ENCODE data around the gene SHISA5. TPM values are rescaled to one million over a fixed set of nuclear protein-coding genes. Genes with fewer than 3 reads are reported as not detected.

The SHISA5 gene
- total RNA-seq, 1 experiment from 2014 or later: 174 TPM

GRCh38 chr3:48436477-48436787, 67.5 kb downstream of the SHISA5 start:
- no peak overlapping the region for H2BK12ac ChIP-seq (ENCODE audit: insufficient read length, low read depth, low read length)
- no peak overlapping the region for H4K91ac ChIP-seq (ENCODE audit: insufficient read length, low read depth, low read length)
- peaks cover 4% of the 10 kb centered on the region; the same call in 1 of the 2 replicates for H3K79me2 ChIP-seq (ENCODE audit: insufficient read depth, low read length)
- peaks cover 22 to 28% of the 10 kb centered on the region in 2 experiments for H3K4me1 Mint-ChIP-seq
- H2AK5ac ChIP-seq (ENCODE audit: insufficient read length, low read length): no peak overlapping the region
- no peak overlapping the region for H3K14ac ChIP-seq (ENCODE audit: insufficient read depth, low read length)
- no peak overlapping the region for H2BK5ac ChIP-seq (ENCODE audit: insufficient read length, low read length)
- H3K4me2 ChIP-seq (ENCODE audit: insufficient read depth, insufficient read length, low read length): no peak overlapping the region
- no peak for DNase-seq
- H2BK20ac ChIP-seq (ENCODE audit: low read depth, low read length, poor library complexity, severe bottlenecking): no peak overlapping the region
- no peak overlapping the region for H3K56ac ChIP-seq (ENCODE audit: insufficient read length, low read depth, low read length)
- no peak overlapping the region for H3K4ac ChIP-seq (ENCODE audit: low read depth, low read length)
- no peak overlapping the region for H3K18ac ChIP-seq (ENCODE audit: insufficient read length, low read depth, low read length)
- no peak overlapping the region for H2AFZ ChIP-seq (ENCODE audit: low read length)
- H3K36me3 Mint-ChIP-seq (ENCODE audit: insufficient read depth in 1 of 3, low read depth in 3 of 3): peaks cover 22 to 52% (median 35%) of the 10 kb centered on the region in 3 experiments; a peak in 6 of 7 replicates
- peaks cover 3% of the 10 kb centered on the region; the same call in 1 of the 2 replicates for H3K4me1 ChIP-seq (ENCODE audit: insufficient read depth, low read length)
- TF ChIP-seq CTCF (conservative IDR thresholded peaks at IDR 0.05): no peak
- no CpG with 5 or more reads among the region's 1 CpG for WGBS (ENCODE audit: extremely low coverage, insufficient read length, low lambda C conversion rate)
- H4K20me1 ChIP-seq (ENCODE audit: control insufficient read depth, insufficient read depth, insufficient read length): no peaks in the 10 kb centered on the region
- no peak overlapping the region for H3K23ac ChIP-seq (ENCODE audit: insufficient read length, low read depth, low read length)
- H4K5ac ChIP-seq (ENCODE audit: insufficient read length, low read depth, low read length): no peak overlapping the region
- H3K27ac Mint-ChIP-seq: no peak overlapping the region
- H2BK120ac ChIP-seq (ENCODE audit: low read depth, low read length, poor library complexity, severe bottlenecking): no peak overlapping the region
- no peak overlapping the region for H2BK15ac ChIP-seq (ENCODE audit: low read depth, low read length)
- no peaks in the 10 kb centered on the region for H3K9me3 Mint-ChIP-seq
- H3K9ac ChIP-seq (ENCODE audit: extremely low read depth, insufficient read length, low read length): no peak overlapping the region
- H3K9me3 ChIP-seq (ENCODE audit: control insufficient read depth, low read depth, low read length): no peaks in the 10 kb centered on the region
- no peaks in the 10 kb centered on the region for H3K27me3 ChIP-seq (ENCODE audit: insufficient read depth, low read length)
- H4K8ac ChIP-seq (replicated peaks; ENCODE audit: insufficient read length, low read depth, low read length): no peak overlapping the region
- no peaks in the 10 kb centered on the region for H3K27me3 Mint-ChIP-seq (ENCODE audit: low read depth)
- no peak overlapping the region for H3K4me3 Mint-ChIP-seq
- H3T11ph ChIP-seq (ENCODE audit: low read length): no peak overlapping the region
- H3K27ac ChIP-seq (ENCODE audit: insufficient read length, low read depth, low read length): no peak overlapping the region
- no peaks in the 10 kb centered on the region for H3K23me2 ChIP-seq (ENCODE audit: insufficient read length, low read depth, low read length, poor library complexity, severe bottlenecking)
- no peaks in the 10 kb centered on the region for H3K79me1 ChIP-seq (ENCODE audit: insufficient read depth, low read depth, low read length, poor library complexity, severe bottlenecking)

Data from H9 (cell line).